Transverse colon (tissue), 4 donors: ENCODE data around the gene SH3BGR. TPM values are rescaled to one million over a fixed set of nuclear protein-coding genes. Genes with fewer than 3 reads are reported as not detected.

Source experiments
- DNase-seq: peaks from one replicate; pipeline ENCODE4 v3.0.0-alpha.2; 2019
- H3K27ac ChIP-seq, 4 donors: fragments of 200-600 bp; sonication (generic); 2 replicates each; pipeline ENCODE4 v1.5.1; 2016 to 2018; ENCODE audit warnings: inconsistent platforms in 4 of 4
- H3K27me3 ChIP-seq: fragments of 200-600 bp; sonication (generic); 2 replicates; pipeline ENCODE4 v1.5.1; 2017; ENCODE audit warnings: inconsistent platforms
- H3K36me3 ChIP-seq, 4 donors: fragments of 200-600 bp; sonication (generic); 2 replicates each; pipeline ENCODE4 v1.5.1; 2017 to 2019; ENCODE audit warnings: inconsistent platforms in 4 of 4
- H3K4me1 ChIP-seq, 4 donors: fragments of 200-600 bp; sonication (generic); 2 replicates each; pipeline ENCODE4 v1.5.1; 2017 to 2020; ENCODE audit warnings: inconsistent platforms in 4 of 4
- H3K4me3 ChIP-seq, 4 donors: fragments of 200-600 bp; sonication (generic); 1 replicate in 1 of 4; 2 replicates in 3 of 4; pipeline versions ENCODE4 v1.5.1 to v1.6.1; 2017 to 2019; ENCODE audit warnings: inconsistent platforms in 4 of 4
- H3K9me3 ChIP-seq, 2 donors: fragments of 200-600 bp; sonication (generic); 2 replicates each; pipeline ENCODE4 v1.5.1; 2017 to 2019; ENCODE audit warnings: inconsistent platforms in 2 of 2
- EP300 ChIP-seq: sonication (generic); formaldehyde crosslinking; IDR thresholded peaks from one replicate; pipeline ENCODE4 v1.6.1; 2017; ENCODE audit warnings: antibody characterized with exemption, low read depth
- POLR2A ChIP-seq: fragments of 450-650 bp; IDR thresholded peaks from one replicate; pipeline ENCODE4 v1.6.1; 2016; ENCODE audit warnings: antibody characterized with exemption, mild to moderate bottlenecking, moderate library complexity
- POLR2AphosphoS5 ChIP-seq, 3 donors: sonication (generic); formaldehyde crosslinking; IDR thresholded peaks; one replicate each; pipeline ENCODE4 v1.6.1; 2016; ENCODE audit warnings: antibody characterized with exemption in 3 of 3
- WGBS, 2 donors: methylation state at CpG; one replicate each; pipeline ENCODE4 v1.1.5; 2018; ENCODE audit warnings: low coverage in 1 of 2; 5-methylcytosine and 5-hydroxymethylcytosine counted together
- in situ Hi-C, 4 donors: fragments of 200-750 bp; cut with MboI; loops; one replicate each; pipeline versions ENCODE4 v1.15.0 to v1.15.1; 2017; ENCODE audit warnings: low sequenced_read_pairs in 3 of 4, low pct_ligation_motif_present in 1 of 4, low pct_unique_long_range_greater_than_20kb in 1 of 4
- intact Hi-C: fragments of 100-400 bp; cut with DNase I; formaldehyde crosslinking; loops from one replicate; pipeline ENCODE4 v1.15.1; 2023; ENCODE audit warnings: low total_unique reads
- total RNA-seq, 4 donors: library from RNA; depleted of rRNA; stranded (reverse); fragments of >200 nt; gene quantifications; one replicate each; pipeline ENCODE4 v1.1.0, GENCODE V29; 2016
- TF ChIP-seq, protein P1 (sequence below), 5 experiments: fragments of 200-600 bp in 3 of 5; fragments of 450-650 bp in 2 of 5; sonication (generic) in 3 of 5; IDR thresholded peaks; 1 replicate in 2 of 5; 2 replicates in 3 of 5; pipeline ENCODE4 v1.5.1; 2016 to 2017; ENCODE audit warnings: antibody characterized with exemption in 5 of 5, inconsistent platforms in 3 of 5, mild to moderate bottlenecking in 2 of 5, moderate library complexity in 1 of 5

SH3BGR gene
- total RNA-seq, 4 donors from 2014 or later, result 3.7 to 15.7 (median 7.9) TPM

DNA sequence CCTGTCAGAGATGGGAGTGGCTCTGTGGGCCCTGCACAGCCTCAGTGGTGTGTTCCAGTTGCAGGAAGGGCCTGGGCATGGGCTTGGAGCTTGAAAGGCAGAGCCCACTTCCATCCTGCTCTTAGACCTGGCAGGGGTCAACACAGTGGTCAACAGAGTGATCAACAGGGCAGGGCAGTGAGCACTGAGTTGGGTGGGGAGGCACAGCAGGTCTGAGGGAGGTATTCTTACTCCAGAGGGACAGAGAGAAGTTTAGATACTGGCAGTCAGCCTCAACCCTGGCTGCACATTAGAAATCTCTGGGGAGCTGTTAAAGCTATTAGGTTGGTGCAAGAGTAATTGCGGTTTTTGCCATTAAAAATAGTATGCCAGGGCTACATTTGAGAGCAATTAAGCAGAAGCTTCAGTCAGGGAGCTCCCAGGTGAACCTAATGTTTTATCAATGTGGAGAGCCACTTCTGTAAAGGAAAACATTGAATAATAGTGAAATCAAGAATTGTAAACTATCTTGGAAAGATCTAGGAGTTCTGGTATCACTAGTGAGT, 37.7 kb downstream of the SH3BGR start:
- in situ Hi-C loops, result no loop called here
- no peak for DNase-seq
- intact Hi-C loops, result no loop called here
- Histone ChIP-seq H3K27me3 (no peaks in the 10 kb centered on the region), H3K27ac (no peak overlapping the region), H3K9me3 (peaks cover 0 to 3% of the 10 kb centered on the region in 2 donors), H3K4me3 (no peak overlapping the region), H3K4me1 (no peaks in the 10 kb centered on the region), H3K36me3 (no peaks in the 10 kb centered on the region)
- TF ChIP-seq EP300 (no peak), POLR2A (no peak), POLR2AphosphoS5 (IDR thresholded peaks at IDR 0.05) (no peak)
- TF ChIP-seq, protein P1, sequence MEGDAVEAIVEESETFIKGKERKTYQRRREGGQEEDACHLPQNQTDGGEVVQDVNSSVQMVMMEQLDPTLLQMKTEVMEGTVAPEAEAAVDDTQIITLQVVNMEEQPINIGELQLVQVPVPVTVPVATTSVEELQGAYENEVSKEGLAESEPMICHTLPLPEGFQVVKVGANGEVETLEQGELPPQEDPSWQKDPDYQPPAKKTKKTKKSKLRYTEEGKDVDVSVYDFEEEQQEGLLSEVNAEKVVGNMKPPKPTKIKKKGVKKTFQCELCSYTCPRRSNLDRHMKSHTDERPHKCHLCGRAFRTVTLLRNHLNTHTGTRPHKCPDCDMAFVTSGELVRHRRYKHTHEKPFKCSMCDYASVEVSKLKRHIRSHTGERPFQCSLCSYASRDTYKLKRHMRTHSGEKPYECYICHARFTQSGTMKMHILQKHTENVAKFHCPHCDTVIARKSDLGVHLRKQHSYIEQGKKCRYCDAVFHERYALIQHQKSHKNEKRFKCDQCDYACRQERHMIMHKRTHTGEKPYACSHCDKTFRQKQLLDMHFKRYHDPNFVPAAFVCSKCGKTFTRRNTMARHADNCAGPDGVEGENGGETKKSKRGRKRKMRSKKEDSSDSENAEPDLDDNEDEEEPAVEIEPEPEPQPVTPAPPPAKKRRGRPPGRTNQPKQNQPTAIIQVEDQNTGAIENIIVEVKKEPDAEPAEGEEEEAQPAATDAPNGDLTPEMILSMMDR (IDR thresholded peaks at IDR 0.05), result no peak
- WGBS, 2 donors, result 50 to 80% methylated on average over 1 of the region's 1 CpG

DNA sequence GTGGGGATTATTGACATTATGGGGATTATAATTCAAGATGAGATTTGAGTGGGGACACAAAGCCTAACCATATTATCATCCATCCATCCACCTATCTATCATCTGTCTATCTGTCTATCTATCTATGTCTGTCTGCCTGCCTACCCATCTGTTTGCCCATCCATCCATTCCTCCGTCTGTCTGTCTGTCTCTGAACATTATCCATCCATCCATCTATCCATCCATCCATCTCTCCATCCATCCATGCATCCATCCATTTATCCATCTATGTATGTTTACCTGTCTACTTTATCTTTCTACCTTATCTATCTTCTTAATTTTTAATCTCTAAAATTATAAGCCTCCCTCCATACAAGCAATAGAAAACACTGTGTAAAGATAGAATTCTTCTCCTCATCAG, 47.4 kb downstream of the SH3BGR start:
- Histone ChIP-seq H3K4me3 (no peak overlapping the region), H3K4me1 (no peaks in the 10 kb centered on the region), H3K9me3 (peaks cover 4 to 6% of the 10 kb centered on the region in 2 donors), H3K36me3 (no peaks in the 10 kb centered on the region), H3K27ac (no peak overlapping the region), H3K27me3 (no peaks in the 10 kb centered on the region)
- no peak for DNase-seq
- intact Hi-C loops (no loop called here), in situ Hi-C loops (no loop called here)
- WGBS, 2 donors, result 90 to 100% methylated on average over 1 of the region's 1 CpG
- TF ChIP-seq POLR2A (no peak), POLR2AphosphoS5 (IDR thresholded peaks at IDR 0.05) (no peak), EP300 (no peak)
- TF ChIP-seq, protein P1 (IDR thresholded peaks at IDR 0.05), result no peak

DNA sequence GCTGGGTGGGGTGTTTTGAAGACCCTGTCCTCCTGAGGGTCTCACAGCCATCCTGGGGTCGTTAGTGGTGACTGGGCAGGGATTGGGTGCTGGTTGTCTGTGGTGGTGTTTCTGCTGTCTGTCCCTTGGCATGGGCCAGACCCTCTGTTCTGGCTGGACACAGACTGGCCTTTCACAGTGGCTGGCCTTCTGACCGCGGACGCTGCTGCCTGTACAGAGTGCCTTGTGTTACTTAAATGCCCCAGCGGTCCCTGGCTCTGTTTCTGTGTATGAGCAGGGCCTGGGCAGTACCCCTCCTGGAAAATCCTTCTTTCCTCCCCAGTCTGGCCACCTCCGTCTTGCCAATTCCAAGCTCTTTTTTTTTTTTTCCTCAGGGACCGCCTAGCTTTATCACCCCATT, 50.9 kb downstream of the SH3BGR start:
- Histone ChIP-seq H3K27me3 (no peaks in the 10 kb centered on the region), H3K4me1 (no peaks in the 10 kb centered on the region), H3K27ac (no peak overlapping the region), H3K9me3 (no peaks in the 10 kb centered on the region), H3K36me3 (no peaks in the 10 kb centered on the region), H3K4me3 (no peak overlapping the region)
- intact Hi-C loops (no loop called here), in situ Hi-C loops (no loop called here)
- DNase-seq, result no peak
- TF ChIP-seq EP300, result no peak
- WGBS, 2 donors, result 88 to 100% methylated on average over 2 to 7 of the region's 7 CpGs

DNA sequence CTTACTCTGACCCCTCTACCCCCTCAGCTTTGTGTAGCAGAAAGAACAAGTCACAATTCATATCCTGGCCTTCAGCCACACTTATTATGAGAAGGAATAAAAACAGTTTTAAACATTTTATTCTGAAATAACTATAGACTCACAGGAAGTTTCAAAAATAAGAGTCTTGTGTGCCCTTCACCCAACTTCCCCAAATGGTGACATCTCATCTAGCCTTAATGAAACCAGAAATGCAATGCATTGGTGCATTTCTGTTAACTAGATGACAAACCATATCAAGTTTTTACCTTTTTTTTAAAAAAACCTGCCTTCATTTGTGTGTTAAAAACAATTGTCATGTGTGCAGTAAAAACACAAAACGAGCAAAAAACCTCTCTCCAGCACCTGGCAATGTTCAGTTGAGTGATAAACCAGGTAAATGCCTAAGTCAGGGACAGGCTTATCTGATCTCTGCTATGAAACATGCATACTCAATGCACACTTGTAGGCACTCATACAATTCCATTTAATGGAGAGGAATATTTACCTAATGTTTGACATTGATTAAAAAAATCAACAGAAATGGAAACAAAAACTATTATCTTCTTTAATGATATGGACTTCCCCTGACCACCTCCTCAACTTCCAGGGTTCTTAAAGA, 51.5 kb downstream of the SH3BGR start:
- intact Hi-C loops, result no loop called here
- no peaks in the 10 kb centered on the region for H3K9me3 ChIP-seq
- no peaks in the 10 kb centered on the region for H3K27me3 ChIP-seq
- H3K27ac ChIP-seq, result no peak overlapping the region
- DNase-seq, result no peak
- in situ Hi-C loops, result no loop called here
- 13 to 55% methylated on average over 1 of the region's 1 CpG for WGBS, 2 donors
- no peaks in the 10 kb centered on the region for H3K4me1 ChIP-seq
- H3K4me3 ChIP-seq, result no peak overlapping the region
- TF ChIP-seq POLR2A (no peak), EP300 (no peak), POLR2AphosphoS5 (IDR thresholded peaks at IDR 0.05) (no peak)
- TF ChIP-seq, protein P1 (IDR thresholded peaks at IDR 0.05), result no peak
- H3K36me3 ChIP-seq, result no peaks in the 10 kb centered on the region
